Gastrocnemius medialis (tissue), 4 donors: ENCODE measurements around the gene ANKRD12.

Source experiments
- CTCF ChIP-seq, 5 experiments: fragments of 450-650 bp in 3 of 5; fragments of 200-600 bp in 2 of 5; sonication (generic) in 2 of 5; IDR thresholded peaks in 4 of 5; conservative IDR thresholded peaks in 1 of 5; 1 replicate in 4 of 5; 2 replicates in 1 of 5; pipeline ENCODE4 v1.5.1; 2016 to 2019; ENCODE audit warnings: antibody characterized with exemption in 5 of 5, mild to moderate bottlenecking in 3 of 5, moderate library complexity in 3 of 5
- POLR2A ChIP-seq, 2 donors: fragments of 450-650 bp; IDR thresholded peaks; one replicate each; pipeline ENCODE4 v1.6.1; 2017; ENCODE audit warnings: antibody characterized with exemption in 2 of 2, mild to moderate bottlenecking in 2 of 2, moderate library complexity in 2 of 2

- TF ChIP-seq CTCF (IDR thresholded peaks at IDR 0.05 in 4 of 5, conservative IDR thresholded peaks at IDR 0.05 in 1 of 5) (no peak), POLR2A (IDR thresholded peaks at IDR 0.05) (no peak)
Observed at GRCh38 chr18:9146224-9146623, 9.6 kb downstream of the ANKRD12 start.
